A673 (cell line): Measurements from ENCODE around the gene HERC2. TPM values are rescaled to one million over a fixed set of nuclear protein-coding genes. Genes with fewer than 3 reads are reported as not detected.

Experiments used
- BruUV-seq: library from RNA; stranded (reverse); fragments of 400-500 nt; replicated peaks from 2 replicates; lab custom pipeline; 2021; lab: Mats Ljungman, UMichigan
- CTCF ChIA-PET: fragments of 300-600 bp; sonication (Branson Sonifier 250); formaldehyde crosslinking; loops from one replicate; lab custom pipeline; 2022; ENCODE audit warnings: antibody characterized with exemption; lab: Charles Lee
- POLR2A ChIA-PET: fragments of 300-600 bp; sonication (Branson Sonifier 250); formaldehyde crosslinking; loops from one replicate; lab custom pipeline; 2022; ENCODE audit warnings: antibody characterized with exemption; ENCODE audit not compliant: low non-redundant PET; lab: Charles Lee
- DNase-seq: peaks from one replicate; pipeline ENCODE4 v3.0.0-alpha.2; 2015; ENCODE audit warnings: low spot score
- H3K27ac ChIP-seq: fragments of 200-600 bp; sonication (generic); 2 replicates; pipeline ENCODE4 v1.5.1; 2016; ENCODE audit warnings: mixed run types, low read depth, mild to moderate bottlenecking, mixed read lengths, antibody characterized with exemption, low read length; ENCODE audit not compliant: poor library complexity, severe bottlenecking
- H3K27me3 ChIP-seq: fragments of 200-600 bp; sonication (generic); replicated peaks from 2 replicates; pipeline ENCODE4 v1.6.1; 2017; ENCODE audit warnings: mixed run types, low read depth, mild to moderate bottlenecking, mixed read lengths, antibody characterized with exemption, low read length; ENCODE audit not compliant: insufficient read depth, poor library complexity
- H3K36me3 ChIP-seq: fragments of 200-600 bp; sonication (generic); 2 replicates; pipeline ENCODE4 v1.6.1; 2016; ENCODE audit warnings: mixed run types, mild to moderate bottlenecking, mixed read lengths, antibody characterized with exemption, low read length; ENCODE audit not compliant: insufficient read depth, poor library complexity, severe bottlenecking
- H3K4me1 ChIP-seq: fragments of 200-600 bp; sonication (generic); 2 replicates; pipeline ENCODE4 v1.6.1; 2017; ENCODE audit warnings: mixed run types, mild to moderate bottlenecking, mixed read lengths, antibody characterized with exemption, low read length; ENCODE audit not compliant: insufficient read depth, poor library complexity, severe bottlenecking
- H3K4me3 ChIP-seq: fragments of 200-600 bp; sonication (generic); 2 replicates; pipeline ENCODE4 v1.5.1; 2016; ENCODE audit warnings: low read depth, mixed run types, mild to moderate bottlenecking, mixed read lengths, low read length; ENCODE audit not compliant: poor library complexity, severe bottlenecking
- H3K9me3 ChIP-seq: fragments of 200-600 bp; sonication (generic); 2 replicates; pipeline ENCODE4 v1.6.1; 2016; ENCODE audit warnings: mixed run types, low read depth, mild to moderate bottlenecking, mixed read lengths, antibody characterized with exemption, low read length; ENCODE audit not compliant: poor library complexity, severe bottlenecking
- EZH2 ChIP-seq: fragments of 200-600 bp; sonication (generic); IDR thresholded peaks from 2 replicates; pipeline ENCODE4 v1.6.1; 2017; ENCODE audit warnings: borderline replicate concordance, low read depth, mild to moderate bottlenecking, mixed read lengths, antibody characterized with exemption, low read length; ENCODE audit not compliant: poor library complexity, severe bottlenecking
- intact Hi-C: fragments of 100-400 bp; cut with micrococcal nuclease; formaldehyde crosslinking; loops from one replicate; pipeline ENCODE4 v1.10.0; 2022; ENCODE audit not compliant: unreplicated experiment
- total RNA-seq: library from RNA; stranded (reverse); gene quantifications from 2 replicates; pipeline ENCODE4 v1.2.3, GENCODE V29; 2021
- TF ChIP-seq, protein P1 (sequence below): fragments of 300-800, 200-600 bp; sonication (generic); conservative IDR thresholded peaks from 2 replicates; pipeline ENCODE4 v1.5.1; 2017; ENCODE audit warnings: low read depth, mild to moderate bottlenecking, antibody characterized with exemption, low read length, moderate library complexity, mixed read lengths

HERC2 gene
- total RNA-seq, 1 experiment from 2014 or later: 86.1 TPM

DNA sequence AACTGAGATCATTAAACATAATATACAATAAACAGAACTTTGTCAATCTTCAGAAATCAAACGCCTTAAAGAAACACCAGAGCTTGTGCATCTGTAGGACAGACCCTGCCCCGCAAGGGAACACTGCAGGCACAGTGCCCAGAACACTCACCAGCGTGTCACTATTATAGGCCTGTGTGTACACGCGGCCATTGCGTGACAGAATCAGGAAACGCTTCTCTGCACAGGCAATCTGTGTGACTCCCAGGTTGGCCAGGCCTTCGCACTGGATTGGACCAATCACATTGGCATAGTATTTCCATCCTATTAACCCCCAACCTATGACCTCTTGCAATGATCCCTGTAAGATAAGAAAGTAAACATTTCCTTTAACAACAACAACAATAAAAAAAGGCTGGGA lies 52.9 kb downstream of the HERC2 start:
- Histone ChIP-seq H3K27me3 (no peaks in the 10 kb centered on the region), H3K36me3 (peaks cover 49% of the 10 kb centered on the region), H3K9me3 (no peaks in the 10 kb centered on the region), H3K4me3 (no peak overlapping the region), H3K27ac (no peak overlapping the region), H3K4me1 (no peaks in the 10 kb centered on the region)
- intact Hi-C loops: no loop called here
- ChIA-PET POLR2A (no interaction called here), CTCF (no interaction called here)
- DNase-seq: no peak
- no TSS peak for BruUV-seq
- TF ChIP-seq EZH2: no peak
- TF ChIP-seq, protein P1, sequence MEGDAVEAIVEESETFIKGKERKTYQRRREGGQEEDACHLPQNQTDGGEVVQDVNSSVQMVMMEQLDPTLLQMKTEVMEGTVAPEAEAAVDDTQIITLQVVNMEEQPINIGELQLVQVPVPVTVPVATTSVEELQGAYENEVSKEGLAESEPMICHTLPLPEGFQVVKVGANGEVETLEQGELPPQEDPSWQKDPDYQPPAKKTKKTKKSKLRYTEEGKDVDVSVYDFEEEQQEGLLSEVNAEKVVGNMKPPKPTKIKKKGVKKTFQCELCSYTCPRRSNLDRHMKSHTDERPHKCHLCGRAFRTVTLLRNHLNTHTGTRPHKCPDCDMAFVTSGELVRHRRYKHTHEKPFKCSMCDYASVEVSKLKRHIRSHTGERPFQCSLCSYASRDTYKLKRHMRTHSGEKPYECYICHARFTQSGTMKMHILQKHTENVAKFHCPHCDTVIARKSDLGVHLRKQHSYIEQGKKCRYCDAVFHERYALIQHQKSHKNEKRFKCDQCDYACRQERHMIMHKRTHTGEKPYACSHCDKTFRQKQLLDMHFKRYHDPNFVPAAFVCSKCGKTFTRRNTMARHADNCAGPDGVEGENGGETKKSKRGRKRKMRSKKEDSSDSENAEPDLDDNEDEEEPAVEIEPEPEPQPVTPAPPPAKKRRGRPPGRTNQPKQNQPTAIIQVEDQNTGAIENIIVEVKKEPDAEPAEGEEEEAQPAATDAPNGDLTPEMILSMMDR: no peak

DNA sequence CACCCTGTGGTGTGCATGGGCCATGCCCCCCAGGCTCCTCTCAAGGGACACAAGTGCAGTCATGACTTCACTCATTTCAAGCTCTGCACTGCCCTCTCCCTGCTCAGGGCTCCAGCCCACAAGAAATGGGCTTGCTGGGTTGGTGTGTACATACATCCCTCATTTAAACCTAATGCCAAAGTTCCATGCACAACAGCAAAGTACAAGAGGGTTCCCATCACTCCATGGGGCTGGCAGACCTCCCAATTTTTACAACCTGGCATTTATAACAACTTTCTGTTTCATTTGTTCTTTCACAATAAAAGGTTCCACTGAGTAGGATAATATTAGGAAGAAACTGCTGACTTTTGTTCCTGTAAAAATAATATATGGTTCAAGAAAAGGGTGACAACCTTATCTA lies 54.3 kb downstream of the HERC2 start:
- TF ChIP-seq, protein P1: no peak
- TF ChIP-seq EZH2: no peak
- no peak for DNase-seq
- ChIA-PET CTCF (no interaction called here), POLR2A (no interaction called here)
- peaks cover 53% of the 10 kb centered on the region for H3K36me3 ChIP-seq
- no peak overlapping the region for H3K27ac ChIP-seq
- intact Hi-C loops: no loop called here
- BruUV-seq: no TSS peak
- no peaks in the 10 kb centered on the region for H3K27me3 ChIP-seq
- no peaks in the 10 kb centered on the region for H3K9me3 ChIP-seq
- H3K4me3 ChIP-seq: no peak overlapping the region
- H3K4me1 ChIP-seq: no peaks in the 10 kb centered on the region

DNA sequence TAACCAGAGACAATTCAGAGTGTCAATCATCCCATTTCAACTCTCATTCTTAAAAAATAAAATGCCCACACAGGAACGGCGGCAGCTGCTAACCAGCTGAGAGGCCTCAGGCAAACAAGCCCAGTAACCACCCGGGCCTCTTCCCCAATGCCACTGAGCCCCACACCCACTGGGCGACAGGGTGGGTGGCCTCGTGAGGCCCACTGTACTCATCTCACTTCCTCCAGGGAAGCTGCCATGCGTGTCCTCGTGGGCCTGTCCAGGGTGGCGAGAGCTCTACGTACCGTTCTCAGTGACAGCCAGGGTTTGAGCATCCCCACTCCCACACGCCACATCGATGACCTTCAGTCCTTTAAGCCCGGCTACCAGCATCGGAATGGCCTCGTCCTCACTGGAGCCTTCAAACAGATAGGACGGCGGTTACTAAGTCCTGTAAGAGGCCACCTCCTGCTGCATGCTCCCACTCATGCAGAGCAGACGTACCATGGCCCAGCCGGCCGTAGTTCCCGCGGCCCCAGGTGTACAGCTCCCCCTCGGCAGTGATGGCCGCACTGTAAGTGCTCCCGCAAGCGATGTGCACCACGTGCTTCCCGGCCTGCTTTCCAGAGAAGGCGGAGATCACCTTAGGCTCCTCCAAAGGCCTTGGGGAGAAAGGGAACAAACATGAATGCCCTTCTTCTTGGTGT lies 56.5 kb downstream of the HERC2 start:
- intact Hi-C loops: no loop called here
- no peak for TF ChIP-seq EZH2
- TF ChIP-seq, protein P1: no peak
- peaks cover 55% of the 10 kb centered on the region for H3K36me3 ChIP-seq
- BruUV-seq: no TSS peak
- CTCF ChIA-PET: no interaction called here
- H3K9me3 ChIP-seq: no peaks in the 10 kb centered on the region
- H3K27ac ChIP-seq: no peak overlapping the region
- no peak for DNase-seq
- H3K4me1 ChIP-seq: no peaks in the 10 kb centered on the region
- POLR2A ChIA-PET: no interaction called here
- no peaks in the 10 kb centered on the region for H3K27me3 ChIP-seq
- no peak overlapping the region for H3K4me3 ChIP-seq
